MM.1S (cell line): ENCODE data around the gene SLCO4A1.

ENCODE experiments used
- EZH2phosphoT487 ChIP-seq: fragments of 300-600 bp; sonication (generic); IDR thresholded peaks from 2 replicates; pipeline ENCODE4 v1.6.1; 2018; ENCODE audit warnings: antibody characterized with exemption, low read length
- TF ChIP-seq, protein P1 (sequence below): fragments of 300-600 bp; sonication (generic); IDR thresholded peaks from 2 replicates; pipeline ENCODE4 v1.5.1; 2016; ENCODE audit warnings: antibody characterized with exemption, low read length, mixed read lengths

DNA sequence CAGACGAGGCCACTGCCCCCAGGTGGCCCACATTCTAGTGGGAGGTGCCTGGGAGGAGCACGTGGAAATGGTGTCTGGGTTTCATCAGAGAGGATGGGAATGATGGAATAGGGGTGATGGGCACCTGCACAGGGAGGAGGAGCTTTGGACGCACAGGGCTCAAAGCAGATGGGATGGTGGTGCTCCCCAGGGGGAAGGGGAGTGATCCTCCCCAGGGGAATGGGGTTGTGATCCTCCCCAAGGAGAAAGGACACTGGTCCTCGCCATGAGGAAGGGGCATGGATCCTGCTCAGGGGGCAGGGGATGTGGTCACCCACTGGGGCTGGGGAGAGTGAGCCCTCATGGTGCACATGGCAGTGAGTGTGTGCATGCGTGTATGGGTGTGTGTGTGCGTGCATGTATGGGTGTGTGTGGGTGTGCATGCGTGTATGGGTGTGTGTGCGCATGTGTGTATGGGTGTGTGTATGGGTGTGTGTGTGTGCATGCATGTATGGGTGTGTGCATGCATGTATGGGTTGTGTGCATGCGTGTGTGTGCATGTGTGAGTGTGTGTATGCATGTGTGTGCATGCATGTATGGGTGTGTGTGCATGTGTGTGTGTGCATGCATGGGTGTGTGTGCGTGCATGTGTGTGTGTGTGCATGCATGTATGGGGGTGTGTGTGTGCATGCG lies 49.7 kb upstream of the SLCO4A1 start:
- TF ChIP-seq EZH2phosphoT487: no peak
- TF ChIP-seq, protein P1, sequence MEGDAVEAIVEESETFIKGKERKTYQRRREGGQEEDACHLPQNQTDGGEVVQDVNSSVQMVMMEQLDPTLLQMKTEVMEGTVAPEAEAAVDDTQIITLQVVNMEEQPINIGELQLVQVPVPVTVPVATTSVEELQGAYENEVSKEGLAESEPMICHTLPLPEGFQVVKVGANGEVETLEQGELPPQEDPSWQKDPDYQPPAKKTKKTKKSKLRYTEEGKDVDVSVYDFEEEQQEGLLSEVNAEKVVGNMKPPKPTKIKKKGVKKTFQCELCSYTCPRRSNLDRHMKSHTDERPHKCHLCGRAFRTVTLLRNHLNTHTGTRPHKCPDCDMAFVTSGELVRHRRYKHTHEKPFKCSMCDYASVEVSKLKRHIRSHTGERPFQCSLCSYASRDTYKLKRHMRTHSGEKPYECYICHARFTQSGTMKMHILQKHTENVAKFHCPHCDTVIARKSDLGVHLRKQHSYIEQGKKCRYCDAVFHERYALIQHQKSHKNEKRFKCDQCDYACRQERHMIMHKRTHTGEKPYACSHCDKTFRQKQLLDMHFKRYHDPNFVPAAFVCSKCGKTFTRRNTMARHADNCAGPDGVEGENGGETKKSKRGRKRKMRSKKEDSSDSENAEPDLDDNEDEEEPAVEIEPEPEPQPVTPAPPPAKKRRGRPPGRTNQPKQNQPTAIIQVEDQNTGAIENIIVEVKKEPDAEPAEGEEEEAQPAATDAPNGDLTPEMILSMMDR: no peak
